GM21619 (cell line): Measurements from ENCODE around the gene VWA3A.
"Not testable (repeated sequence)": the region's sequence is repeated elsewhere in the genome, so short reads cannot be mapped to it uniquely, and the experiment has no call there.

Experiments used
- ATAC-seq: cut with Tn5 transposase; IDR thresholded peaks from one replicate; pipeline ENCODE4 v1.9.1; 2021; ENCODE audit not compliant: unreplicated experiment

Gene VWA3A

DNA sequence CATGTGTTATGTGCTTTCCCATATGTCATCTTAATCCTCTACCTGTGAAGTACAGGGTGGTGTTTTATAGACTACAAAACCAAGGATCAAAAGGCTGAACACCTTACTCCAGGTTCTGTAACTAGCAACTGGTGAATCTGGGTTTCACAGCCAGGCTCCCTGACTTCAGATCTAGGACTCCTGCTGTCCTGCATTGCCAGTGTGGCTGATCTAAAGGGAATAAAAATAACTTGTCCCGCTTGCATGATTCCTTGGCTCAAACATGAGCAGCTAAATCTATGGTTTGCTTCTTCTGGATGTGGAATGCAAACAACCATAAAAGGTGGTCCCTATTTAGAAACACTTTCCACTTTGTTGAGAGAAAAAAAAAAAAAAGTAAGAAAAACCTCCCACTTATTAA is 3.7 kb upstream of the VWA3A start:
- no peak for ATAC-seq

- no peak for ATAC-seq
Measured at GRCh38 chr16:22089910-22090309, 2.4 kb upstream of the VWA3A start.

- ATAC-seq, result no peak
Measured at GRCh38 chr16:22091721-22092120, 620 bp upstream of the VWA3A start.

- ATAC-seq, result no peak
Measured at GRCh38 chr16:22093331-22093730, 990 bp downstream of the VWA3A start.

GRCh38 chr16:22093996-22094395 is 1.7 kb downstream of the VWA3A start:
- ATAC-seq, result no peak

GRCh38 chr16:22098405-22099255 is 6.3 kb downstream of the VWA3A start:
- no peak for ATAC-seq

DNA sequence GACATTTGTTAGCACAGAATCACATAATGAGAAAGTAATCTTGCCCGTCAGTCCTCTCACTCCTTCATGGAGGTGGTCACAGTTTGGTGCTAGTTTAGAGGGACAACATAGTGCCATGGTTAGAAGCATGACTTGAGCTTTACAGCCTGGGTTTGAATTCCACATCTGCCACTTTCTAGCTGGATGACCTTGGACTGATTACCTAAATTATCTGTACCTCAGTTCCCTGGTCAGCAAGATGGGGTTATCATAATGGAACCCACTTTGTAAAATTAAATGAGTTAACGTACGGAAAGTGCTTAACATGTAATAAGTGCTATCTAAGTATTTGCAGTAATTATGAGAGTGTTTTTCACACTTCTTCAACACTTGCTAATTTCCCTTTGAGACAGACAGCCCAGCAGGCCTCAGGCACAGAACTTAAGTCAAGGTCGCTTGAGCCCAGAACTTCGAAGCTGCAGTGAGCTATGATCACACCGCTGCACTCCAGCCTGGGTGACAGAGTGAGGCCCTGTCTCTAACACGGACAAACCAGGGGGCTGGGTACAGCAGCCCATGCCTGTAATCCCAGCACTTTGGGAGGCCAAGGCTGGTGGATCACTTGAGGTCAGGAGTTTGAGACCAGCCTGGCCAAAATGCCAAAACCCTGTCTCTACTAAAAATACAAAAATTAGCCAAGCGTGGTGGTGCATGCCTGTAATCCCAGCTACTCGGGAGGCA is 7.1 kb downstream of the VWA3A start:
- no peak for ATAC-seq

GRCh38 chr16:22103441-22103840 is 11.1 kb downstream of the VWA3A start:
- no peak for ATAC-seq

GRCh38 chr16:22109258-22109898 is 17.0 kb downstream of the VWA3A start:
- no peak for ATAC-seq

- ATAC-seq, result not testable (repeated sequence)
Measured at GRCh38 chr16:22111629-22112028, 19.3 kb downstream of the VWA3A start.

DNA sequence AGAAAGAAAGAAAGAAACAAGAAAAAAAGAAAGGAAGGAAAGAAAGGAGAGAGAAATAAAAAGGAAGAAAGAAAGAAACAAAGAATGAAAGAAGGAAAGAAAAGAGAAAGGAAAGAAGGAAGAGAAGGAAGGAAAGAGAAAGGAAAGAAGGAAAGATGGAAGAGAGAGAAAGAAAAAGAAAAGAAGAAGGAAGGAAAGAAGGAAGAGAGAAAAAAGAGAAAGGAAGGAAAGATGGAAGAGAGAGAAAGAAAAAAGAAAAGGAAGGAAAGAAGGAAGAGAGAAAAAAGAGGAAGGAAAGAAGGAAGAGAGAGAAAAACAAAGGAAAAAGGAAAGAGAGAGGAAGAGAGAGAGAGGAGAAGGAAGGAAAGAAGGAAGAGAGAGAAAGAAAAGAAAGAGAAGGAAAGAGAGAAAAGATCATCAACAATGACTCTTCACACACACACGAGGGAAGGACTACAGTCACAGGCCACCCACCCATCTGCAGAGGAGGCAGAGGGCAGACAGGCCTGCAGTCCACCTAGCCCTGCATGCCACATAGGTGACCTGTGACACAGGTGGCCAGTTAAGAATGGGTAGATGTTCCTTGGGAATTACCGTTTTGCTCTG is 23.9 kb downstream of the VWA3A start:
- no peak for ATAC-seq

DNA sequence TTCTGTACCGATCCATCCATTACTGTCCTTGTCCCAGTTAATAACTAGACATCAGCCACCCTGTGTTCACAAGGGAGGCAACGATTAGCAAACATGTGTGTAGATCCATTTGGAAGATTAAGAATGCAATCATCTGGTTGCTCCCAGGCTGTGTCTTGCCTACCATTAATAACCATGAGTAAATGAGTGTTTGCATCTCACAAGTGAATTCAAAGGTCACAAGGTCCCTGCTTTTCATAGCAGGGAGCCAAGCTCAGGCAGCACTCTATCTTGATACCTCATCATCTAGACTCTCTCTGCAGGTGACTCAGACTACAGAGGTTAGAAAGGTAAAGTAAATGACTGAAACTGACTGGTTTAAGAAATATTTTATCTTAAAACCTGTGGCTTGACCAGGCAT is 25.3 kb downstream of the VWA3A start:
- no peak for ATAC-seq

DNA sequence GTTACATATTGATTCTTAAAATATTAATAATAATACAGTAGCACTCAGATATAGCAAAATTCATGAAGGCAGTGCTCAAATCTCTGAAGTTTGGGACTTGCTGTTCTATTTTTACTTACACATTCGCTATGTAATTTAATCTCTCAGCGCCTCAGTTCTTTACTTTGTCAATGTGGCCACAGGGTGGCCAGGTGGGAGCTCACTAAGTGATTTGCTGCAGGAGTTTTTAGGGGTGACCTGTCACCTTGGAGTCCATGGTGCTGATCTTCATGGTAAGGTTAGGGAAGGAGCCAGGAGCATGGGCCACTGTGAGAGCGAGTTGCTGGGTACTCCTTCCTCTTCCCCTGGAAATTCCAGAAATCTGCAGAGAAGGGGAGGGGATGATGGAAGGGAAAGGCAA is 28.1 kb downstream of the VWA3A start:
- no peak for ATAC-seq

DNA sequence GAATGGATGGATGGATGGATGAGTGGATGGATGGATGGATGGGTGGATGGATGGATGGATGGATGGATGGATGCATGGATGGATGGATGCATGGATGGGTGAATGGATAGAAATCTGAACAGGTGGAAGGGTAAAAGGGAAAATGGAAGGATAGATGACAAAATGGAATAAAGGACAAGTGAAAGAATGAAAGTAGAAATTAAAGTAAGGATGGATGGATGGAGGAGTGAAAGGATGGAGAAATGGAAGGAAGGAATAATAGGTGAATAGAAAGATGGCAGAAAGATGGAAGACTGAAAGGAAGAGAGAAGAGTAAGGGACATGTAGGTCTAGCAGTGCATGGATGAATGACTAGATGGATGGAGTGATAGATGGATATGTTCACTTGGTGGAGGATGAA is 29.9 kb downstream of the VWA3A start:
- no peak for ATAC-seq

GRCh38 chr16:22123146-22123545 is 30.8 kb downstream of the VWA3A start:
- ATAC-seq, result no peak

GRCh38 chr16:22123759-22124490 is 31.6 kb downstream of the VWA3A start:
- no peak for ATAC-seq

DNA sequence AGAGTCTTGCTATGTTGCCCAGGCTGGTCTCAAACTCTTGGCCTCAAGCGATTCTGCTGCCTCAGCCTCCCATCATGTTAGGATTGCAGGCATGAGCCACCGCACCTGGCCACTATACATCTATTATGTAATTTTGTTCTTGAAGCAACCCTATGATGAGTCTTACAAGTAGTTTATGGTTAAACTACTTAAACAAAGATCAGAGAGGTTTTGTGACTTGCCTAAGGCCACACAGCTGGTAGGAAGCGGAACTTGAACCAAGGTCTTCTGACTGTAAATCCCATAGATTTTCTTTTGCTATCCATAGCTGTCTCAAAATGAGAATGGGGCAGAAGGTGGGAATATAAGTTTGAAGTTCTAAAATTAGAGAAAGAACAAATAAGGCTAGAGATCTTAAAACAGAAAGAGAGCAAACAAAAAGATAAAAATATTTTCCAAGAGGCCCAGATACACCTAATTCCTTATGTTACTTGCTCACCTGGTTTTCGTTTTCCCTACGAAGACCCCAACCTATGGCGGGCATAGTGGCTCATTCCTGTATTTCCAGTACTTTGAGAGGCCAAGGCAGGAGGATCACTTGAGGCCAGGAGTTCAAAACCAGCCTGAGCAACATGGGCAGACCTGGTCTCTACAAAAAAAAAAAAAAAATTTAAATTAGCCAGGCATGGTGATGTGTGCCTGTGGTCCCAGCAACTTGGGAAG is 32.4 kb downstream of the VWA3A start:
- ATAC-seq, result no peak

DNA sequence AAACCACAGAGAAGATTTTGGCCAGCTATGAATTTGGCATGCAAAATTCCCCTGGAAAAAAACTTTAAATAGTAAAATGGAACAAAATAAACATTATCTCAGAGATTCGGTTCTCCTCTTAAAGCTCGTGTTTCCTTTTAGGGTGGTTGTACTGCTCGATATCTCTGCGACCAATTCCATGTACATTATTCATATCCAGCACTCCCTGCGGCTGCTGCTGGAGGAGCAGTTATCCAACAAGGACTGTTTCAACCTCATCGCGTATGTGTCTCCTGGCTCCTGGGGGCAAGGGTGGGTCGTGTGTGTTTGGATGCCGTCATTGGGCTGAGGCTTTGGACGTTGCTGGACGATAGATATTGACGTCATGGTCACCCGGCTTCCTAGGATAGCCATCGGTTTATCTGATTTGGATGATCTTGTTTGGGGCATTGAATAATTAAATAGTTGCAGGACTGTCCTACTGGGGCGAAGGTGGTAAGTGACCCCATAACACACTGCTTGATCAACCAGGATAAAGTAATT is 33.8 kb downstream of the VWA3A start:
- no peak for ATAC-seq

DNA sequence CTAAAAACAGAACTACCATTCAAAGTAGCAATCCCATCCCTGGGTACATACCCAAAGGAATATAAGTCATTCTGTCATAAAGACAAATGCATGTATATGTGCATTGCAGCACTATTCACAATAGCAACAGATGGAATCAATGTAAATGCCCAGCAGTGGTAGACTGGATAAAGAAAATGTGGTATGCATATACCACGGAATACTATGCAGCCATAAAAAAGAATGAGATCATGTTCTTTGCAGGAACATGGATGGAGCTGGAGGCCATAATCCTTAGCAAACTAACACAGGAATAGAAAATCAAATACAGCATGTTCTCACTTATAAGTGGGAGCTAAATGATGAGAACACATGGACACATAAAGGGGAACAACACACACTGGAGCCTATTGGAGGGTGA is 36.2 kb downstream of the VWA3A start:
- not testable (repeated sequence) for ATAC-seq

DNA sequence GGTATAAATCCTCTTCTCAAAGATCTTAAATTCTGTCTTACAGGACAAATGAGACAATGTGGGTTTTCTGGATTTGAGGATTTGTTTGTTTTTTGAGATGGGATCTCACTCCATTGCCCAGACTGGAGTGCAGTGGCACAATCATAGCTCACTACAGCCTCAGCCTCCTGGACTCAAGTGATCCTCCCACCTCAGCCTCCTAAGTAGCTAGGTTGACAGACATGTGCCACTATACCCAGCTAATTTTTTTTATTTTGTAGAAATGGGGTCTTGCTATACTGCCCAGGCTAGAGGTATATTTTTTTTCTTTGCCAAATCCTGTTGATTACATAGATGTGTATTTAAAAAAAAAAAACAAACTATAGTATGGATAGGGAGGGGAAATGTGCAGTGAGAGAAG is 38.2 kb downstream of the VWA3A start:
- no peak for ATAC-seq
